GM12878 (cell line): ENCODE measurements around the gene HNRNPM. TPM values are rescaled to one million over a fixed set of nuclear protein-coding genes. Genes with fewer than 3 reads are reported as not detected.

Source experiments
- ATAC-seq: fragments of 200-7000 bp; cut with Tn5 transposase; 3 replicates; pipeline ENCODE4 v1.9.1; 2020; ENCODE audit warnings: mild to moderate bottlenecking, moderate library complexity
- BruUV-seq: library from RNA; stranded (reverse); fragments of 400-500 nt; replicated peaks from 2 replicates; lab custom pipeline; 2021; lab: Mats Ljungman, UMichigan
- CTCF ChIA-PET: fragments of 300-600 bp; sonication (Branson Sonifier 250); formaldehyde crosslinking; extraction: SDS; loops from one replicate; lab custom pipeline; 2021; ENCODE audit warnings: inconsistent platforms; lab: Yijun Ruan, JAX
- POLR2A ChIA-PET: fragments of 350-600 bp; formaldehyde crosslinking; extraction: SDS; loops from one replicate; lab custom pipeline; 2021; ENCODE audit warnings: inconsistent platforms; lab: Charles Lee
- RAD21 ChIA-PET: fragments of 300-600 bp; sonication (Branson Sonifier 250); formaldehyde crosslinking; loops from one replicate; lab custom pipeline; 2023; ENCODE audit warnings: antibody characterized with exemption; ENCODE audit not compliant: unreplicated experiment; lab: Charles Lee
- SMC1A ChIA-PET: fragments of 300-600 bp; sonication (Branson Sonifier 250); formaldehyde crosslinking; loops from one replicate; lab custom pipeline; 2023; ENCODE audit not compliant: unreplicated experiment, uncharacterized antibody; lab: Charles Lee
- DNase-seq: peaks from one replicate; pipeline ENCODE4 v3.0.0-alpha.2; 2011; ENCODE audit warnings: low read depth, low spot score
- FAIRE-seq: peaks from 3 replicates; lab custom pipeline; 2011; peaks lifted over from hg19 to GRCh38; lab: Jason Lieb, UNC
- H2AFZ ChIP-seq: 2 replicates; pipeline ENCODE4 v1.6.0; 2011; ENCODE audit warnings: low read depth, low read length, control low read depth; ENCODE audit not compliant: control insufficient read depth
- H3K27ac ChIP-seq: 2 replicates; pipeline ENCODE4 v1.5.1; 2011; ENCODE audit warnings: control low read depth; ENCODE audit not compliant: control insufficient read depth, insufficient read depth
- H3K27me3 ChIP-seq, 2 experiments: replicated peaks in 1 of 2; 2 replicates each; pipeline versions ENCODE4 v1.6.0 to v1.6.1; 2011; ENCODE audit warnings: low read length in 1 of 2; ENCODE audit not compliant: control insufficient read depth in 2 of 2, insufficient read depth in 2 of 2
- H3K36me3 ChIP-seq, 2 experiments: 2 replicates each; pipeline ENCODE4 v1.5.1; 2011; ENCODE audit warnings: low read length in 1 of 2; ENCODE audit not compliant: control insufficient read depth in 2 of 2, insufficient read depth in 2 of 2
- H3K4me1 ChIP-seq: 2 replicates; pipeline ENCODE4 v1.6.1; 2011; ENCODE audit warnings: mild to moderate bottlenecking, low read length, moderate library complexity, mixed read lengths; ENCODE audit not compliant: control insufficient read depth, insufficient read depth
- H3K4me2 ChIP-seq: 2 replicates; pipeline ENCODE4 v1.6.0; 2011; ENCODE audit warnings: control low read depth; ENCODE audit not compliant: control insufficient read depth, insufficient read depth
- H3K4me3 ChIP-seq: fragments of 200-600 bp; sonication (generic); 2 replicates; pipeline ENCODE4 v1.5.1; 2016
- H3K79me2 ChIP-seq: 2 replicates; pipeline ENCODE4 v1.6.0; 2011; ENCODE audit warnings: low read length; ENCODE audit not compliant: control insufficient read depth, insufficient read depth
- H3K9ac ChIP-seq: 2 replicates; pipeline ENCODE4 v1.8.0; 2011; ENCODE audit warnings: low read length, control low read depth, mixed read lengths; ENCODE audit not compliant: control insufficient read depth, insufficient read depth
- H3K9me3 ChIP-seq: replicated peaks from 3 replicates; pipeline ENCODE4 v1.5.1; 2011; ENCODE audit warnings: mild to moderate bottlenecking, low read length; ENCODE audit not compliant: control insufficient read depth, insufficient read depth
- H4K20me1 ChIP-seq: 2 replicates; pipeline ENCODE4 v1.6.0; 2011; ENCODE audit not compliant: control insufficient read depth, insufficient read depth
- CBFB ChIP-seq: IDR thresholded peaks from 2 replicates; pipeline ENCODE4 v1.6.1; 2016; ENCODE audit warnings: antibody characterized with exemption, low read depth
- CBX5 ChIP-seq: sonication (generic); IDR thresholded peaks from 2 replicates; pipeline ENCODE4 v1.6.1; 2016; ENCODE audit warnings: low read depth, moderate library complexity, mild to moderate bottlenecking, inconsistent platforms
- CEBPB ChIP-seq, 2 experiments: fragments of 150-350 bp in 1 of 2; IDR thresholded peaks; 2 replicates each; pipeline ENCODE4 v1.6.1; 2012 to 2014; ENCODE audit warnings: low read depth in 2 of 2, low read length in 2 of 2, borderline replicate concordance in 1 of 2, inconsistent platforms in 1 of 2
- FOS ChIP-seq: IDR thresholded peaks from 3 replicates; pipeline ENCODE4 v1.6.1; 2011; ENCODE audit warnings: borderline replicate concordance; ENCODE audit not compliant: insufficient read length; ENCODE audit errors: extremely low read depth
- LARP7 ChIP-seq: fragments of 450-650 bp; IDR thresholded peaks from 2 replicates; pipeline ENCODE4 v1.6.1; 2017; ENCODE audit warnings: mild to moderate bottlenecking
- MEF2B ChIP-seq: fragments of 450-650 bp; IDR thresholded peaks from 2 replicates; pipeline ENCODE4 v1.6.1; 2018; ENCODE audit warnings: mild to moderate bottlenecking, moderate library complexity; ENCODE audit not compliant: partially characterized antibody, poor library complexity, severe bottlenecking
- NBN ChIP-seq: fragments of 450-650 bp; IDR thresholded peaks from 2 replicates; pipeline ENCODE4 v1.6.1; 2016
- NR2C1 ChIP-seq: fragments of 450-650 bp; IDR thresholded peaks from 2 replicates; pipeline ENCODE4 v1.6.1; 2017; ENCODE audit warnings: antibody characterized with exemption, mild to moderate bottlenecking, moderate library complexity
- POLR2AphosphoS5 ChIP-seq: IDR thresholded peaks from 2 replicates; pipeline ENCODE4 v1.6.1; 2011; ENCODE audit warnings: mild to moderate bottlenecking, low read length, inconsistent platforms
- SRF ChIP-seq, 2 experiments: IDR thresholded peaks; 2 replicates each; pipeline ENCODE4 v1.6.1; 2011; ENCODE audit warnings: low read depth in 2 of 2, low read length in 2 of 2, mild to moderate bottlenecking in 1 of 2, moderate library complexity in 1 of 2
- SUPT20H ChIP-seq: IDR thresholded peaks from 2 replicates; pipeline ENCODE4 v1.6.1; 2011; ENCODE audit warnings: low read depth, mild to moderate bottlenecking, low read length, moderate library complexity, borderline replicate concordance; ENCODE audit not compliant: control insufficient read depth
- ZNF207 ChIP-seq: fragments of 450-650 bp; IDR thresholded peaks from 2 replicates; pipeline ENCODE4 v1.6.1; 2014; ENCODE audit warnings: antibody characterized with exemption, mild to moderate bottlenecking, borderline replicate concordance
- ZNF274 ChIP-seq: IDR thresholded peaks from one replicate; pipeline ENCODE4 v1.8.0; 2011; ENCODE audit not compliant: insufficient read length, insufficient read depth
- WGBS: methylation state at CpG from one replicate; pipeline ENCODE4 v1.1.6; 2016; ENCODE audit warnings: low lambda C conversion rate; ENCODE audit not compliant: insufficient replicate concordance, insufficient coverage; ENCODE audit errors: missing lambda C conversion rate; 5-methylcytosine and 5-hydroxymethylcytosine counted together
- in situ Hi-C: fragments of 300-500 bp; cut with MboI; formaldehyde crosslinking; loops from 9 replicates; pipeline ENCODE4 v1.14.3; 2018; ENCODE audit warnings: mixed read lengths
- intact Hi-C: fragments of 100-400 bp; cut with micrococcal nuclease; formaldehyde crosslinking; loops from one replicate; pipeline ENCODE4 v1.14.2; 2022; ENCODE audit not compliant: unreplicated experiment
- polyA plus RNA-seq, 11 experiments: library from polyadenylated mRNA; depleted of rRNA in 4 of 11; unstranded in 6 of 11; stranded (reverse) in 5 of 11; fragments of >200 nt; fragmentation: Nextera tagmentation in 4 of 11; fragmentation: Illumina TruSeq in 1 of 11; extraction: Ambion mirVana in 4 of 11; extraction: Trizol in 1 of 11; gene quantifications; 1 replicate in 1 of 11; 2 replicates in 10 of 11; pipeline versions ENCODE4 v1.2.1 to v1.2.3, GENCODE V29; 2011 to 2016; ENCODE audit warnings: inconsistent platforms in 2 of 11, missing spikeins in 2 of 11, low read depth in 1 of 11
- total RNA-seq, 4 experiments: library from RNA; depleted of rRNA in 3 of 4; stranded (reverse); fragments of >200 nt in 3 of 4; fragmentation: Illumina TruSeq in 1 of 4; extraction: Trizol in 1 of 4; gene quantifications; 2 replicates each; pipeline versions ENCODE4 v1.2.1 to v1.2.3, GENCODE V29; 2013 to 2021
- TF ChIP-seq, protein P1 (sequence below): IDR thresholded peaks from 2 replicates; pipeline ENCODE4 v1.6.1; 2011; ENCODE audit warnings: low read depth, mild to moderate bottlenecking, low read length, moderate library complexity, borderline replicate concordance; ENCODE audit errors: extremely low read depth
- TF ChIP-seq, protein P2 (sequence below): fragments of 150-350 bp; IDR thresholded peaks from 2 replicates; pipeline ENCODE4 v1.6.1; 2014; ENCODE audit warnings: mild to moderate bottlenecking, low read depth, low read length
- TF ChIP-seq, protein P3 (sequence below): fragments of 450-650 bp; IDR thresholded peaks from 2 replicates; pipeline ENCODE4 v1.6.1; 2018; ENCODE audit warnings: mild to moderate bottlenecking, low read depth, moderate library complexity; ENCODE audit not compliant: partially characterized antibody
- TF ChIP-seq, protein P4 (sequence below): IDR thresholded peaks from 2 replicates; pipeline ENCODE4 v1.6.1; 2012; ENCODE audit warnings: mild to moderate bottlenecking, low read depth, low read length

The HNRNPM gene
- total and polyA plus RNA-seq, 10 of the 15 experiments (the other 5 are each of a cell fraction or from before 2014, with no cell fraction given) = 14.3 to 415 (median 198) TPM

DNA sequence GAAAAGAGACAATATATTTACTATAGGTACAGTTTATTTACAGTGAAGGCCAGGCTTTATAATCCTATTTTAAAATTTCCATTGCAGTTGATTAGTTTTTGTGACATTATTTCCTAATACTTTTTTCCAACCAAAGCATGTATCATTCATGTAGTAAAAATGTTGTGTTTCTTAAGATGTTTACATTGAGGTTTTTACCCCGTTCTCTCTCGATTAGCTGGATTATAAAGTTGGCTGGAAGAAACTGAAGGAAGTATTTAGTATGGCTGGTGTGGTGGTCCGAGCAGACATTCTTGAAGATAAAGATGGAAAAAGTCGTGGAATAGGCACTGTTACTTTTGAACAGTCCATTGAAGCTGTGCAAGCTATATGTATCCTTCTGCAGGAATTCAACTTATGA is 21.2 kb downstream of the HNRNPM start:
- no peaks in the 10 kb centered on the region; the same call in 1 of the 2 replicates for H3K4me1 ChIP-seq
- BruUV-seq = no TSS peak
- POLR2A ChIA-PET = no interaction called here
- peaks cover 45 to 56% of the 10 kb centered on the region in 2 experiments for H3K36me3 ChIP-seq
- intact Hi-C loops = no loop called here
- no peaks in the 10 kb centered on the region for H3K9me3 ChIP-seq
- H3K4me2 ChIP-seq = no peak overlapping the region
- peaks cover 15% of the 10 kb centered on the region for H4K20me1 ChIP-seq
- H3K27ac ChIP-seq = no peak overlapping the region
- RAD21 ChIA-PET = no interaction called here
- no peak overlapping the region for H3K9ac ChIP-seq
- no peaks in the 10 kb centered on the region for H3K27me3 ChIP-seq
- DNase-seq = no peak
- no peak overlapping the region for H3K4me3 ChIP-seq
- ATAC-seq = no peak
- SMC1A ChIA-PET = interaction anchor here (2.7 kb wide), 1 partner anchor 18 kb away, joined by 8 read pairs; no protein-coding TSS in a partner anchor
- 80% methylated on average over 4 of the region's 4 CpGs for WGBS
- CTCF ChIA-PET = interaction anchor here (1.4 kb wide), 1 partner anchor 114 kb away, joined by 3 read pairs; no protein-coding TSS in a partner anchor
- no peak for FAIRE-seq
- peaks cover 34% of the 10 kb centered on the region for H3K79me2 ChIP-seq
- in situ Hi-C loops = no loop called here
- H2AFZ ChIP-seq = no peak overlapping the region
- TF ChIP-seq MEF2B (no peak), NR2C1 (no peak), FOS (no peak), SUPT20H (no peak), POLR2AphosphoS5 (no peak), ZNF274 (no peak), NBN (no peak), LARP7 (no peak), CEBPB (IDR thresholded peaks at IDR 0.05; ENCODE audit: borderline replicate concordance in 1 of 2, low read depth in 2 of 2, low read length in 2 of 2) (no peak), CBX5 (no peak), ZNF207 (no peak), SRF (IDR thresholded peaks at IDR 0.05; ENCODE audit: low read depth in 2 of 2, low read length in 2 of 2) (no peak), CBFB (no peak)
- TF ChIP-seq, protein P1, sequence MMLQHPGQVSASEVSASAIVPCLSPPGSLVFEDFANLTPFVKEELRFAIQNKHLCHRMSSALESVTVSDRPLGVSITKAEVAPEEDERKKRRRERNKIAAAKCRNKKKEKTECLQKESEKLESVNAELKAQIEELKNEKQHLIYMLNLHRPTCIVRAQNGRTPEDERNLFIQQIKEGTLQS = no peak
- TF ChIP-seq, protein P2, sequence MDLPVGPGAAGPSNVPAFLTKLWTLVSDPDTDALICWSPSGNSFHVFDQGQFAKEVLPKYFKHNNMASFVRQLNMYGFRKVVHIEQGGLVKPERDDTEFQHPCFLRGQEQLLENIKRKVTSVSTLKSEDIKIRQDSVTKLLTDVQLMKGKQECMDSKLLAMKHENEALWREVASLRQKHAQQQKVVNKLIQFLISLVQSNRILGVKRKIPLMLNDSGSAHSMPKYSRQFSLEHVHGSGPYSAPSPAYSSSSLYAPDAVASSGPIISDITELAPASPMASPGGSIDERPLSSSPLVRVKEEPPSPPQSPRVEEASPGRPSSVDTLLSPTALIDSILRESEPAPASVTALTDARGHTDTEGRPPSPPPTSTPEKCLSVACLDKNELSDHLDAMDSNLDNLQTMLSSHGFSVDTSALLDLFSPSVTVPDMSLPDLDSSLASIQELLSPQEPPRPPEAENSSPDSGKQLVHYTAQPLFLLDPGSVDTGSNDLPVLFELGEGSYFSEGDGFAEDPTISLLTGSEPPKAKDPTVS = no peak
- TF ChIP-seq, protein P3, sequence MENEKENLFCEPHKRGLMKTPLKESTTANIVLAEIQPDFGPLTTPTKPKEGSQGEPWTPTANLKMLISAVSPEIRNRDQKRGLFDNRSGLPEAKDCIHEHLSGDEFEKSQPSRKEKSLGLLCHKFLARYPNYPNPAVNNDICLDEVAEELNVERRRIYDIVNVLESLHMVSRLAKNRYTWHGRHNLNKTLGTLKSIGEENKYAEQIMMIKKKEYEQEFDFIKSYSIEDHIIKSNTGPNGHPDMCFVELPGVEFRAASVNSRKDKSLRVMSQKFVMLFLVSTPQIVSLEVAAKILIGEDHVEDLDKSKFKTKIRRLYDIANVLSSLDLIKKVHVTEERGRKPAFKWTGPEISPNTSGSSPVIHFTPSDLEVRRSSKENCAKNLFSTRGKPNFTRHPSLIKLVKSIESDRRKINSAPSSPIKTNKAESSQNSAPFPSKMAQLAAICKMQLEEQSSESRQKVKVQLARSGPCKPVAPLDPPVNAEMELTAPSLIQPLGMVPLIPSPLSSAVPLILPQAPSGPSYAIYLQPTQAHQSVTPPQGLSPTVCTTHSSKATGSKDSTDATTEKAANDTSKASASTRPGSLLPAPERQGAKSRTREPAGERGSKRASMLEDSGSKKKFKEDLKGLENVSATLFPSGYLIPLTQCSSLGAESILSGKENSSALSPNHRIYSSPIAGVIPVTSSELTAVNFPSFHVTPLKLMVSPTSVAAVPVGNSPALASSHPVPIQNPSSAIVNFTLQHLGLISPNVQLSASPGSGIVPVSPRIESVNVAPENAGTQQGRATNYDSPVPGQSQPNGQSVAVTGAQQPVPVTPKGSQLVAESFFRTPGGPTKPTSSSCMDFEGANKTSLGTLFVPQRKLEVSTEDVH = no peak
- TF ChIP-seq, protein P4, sequence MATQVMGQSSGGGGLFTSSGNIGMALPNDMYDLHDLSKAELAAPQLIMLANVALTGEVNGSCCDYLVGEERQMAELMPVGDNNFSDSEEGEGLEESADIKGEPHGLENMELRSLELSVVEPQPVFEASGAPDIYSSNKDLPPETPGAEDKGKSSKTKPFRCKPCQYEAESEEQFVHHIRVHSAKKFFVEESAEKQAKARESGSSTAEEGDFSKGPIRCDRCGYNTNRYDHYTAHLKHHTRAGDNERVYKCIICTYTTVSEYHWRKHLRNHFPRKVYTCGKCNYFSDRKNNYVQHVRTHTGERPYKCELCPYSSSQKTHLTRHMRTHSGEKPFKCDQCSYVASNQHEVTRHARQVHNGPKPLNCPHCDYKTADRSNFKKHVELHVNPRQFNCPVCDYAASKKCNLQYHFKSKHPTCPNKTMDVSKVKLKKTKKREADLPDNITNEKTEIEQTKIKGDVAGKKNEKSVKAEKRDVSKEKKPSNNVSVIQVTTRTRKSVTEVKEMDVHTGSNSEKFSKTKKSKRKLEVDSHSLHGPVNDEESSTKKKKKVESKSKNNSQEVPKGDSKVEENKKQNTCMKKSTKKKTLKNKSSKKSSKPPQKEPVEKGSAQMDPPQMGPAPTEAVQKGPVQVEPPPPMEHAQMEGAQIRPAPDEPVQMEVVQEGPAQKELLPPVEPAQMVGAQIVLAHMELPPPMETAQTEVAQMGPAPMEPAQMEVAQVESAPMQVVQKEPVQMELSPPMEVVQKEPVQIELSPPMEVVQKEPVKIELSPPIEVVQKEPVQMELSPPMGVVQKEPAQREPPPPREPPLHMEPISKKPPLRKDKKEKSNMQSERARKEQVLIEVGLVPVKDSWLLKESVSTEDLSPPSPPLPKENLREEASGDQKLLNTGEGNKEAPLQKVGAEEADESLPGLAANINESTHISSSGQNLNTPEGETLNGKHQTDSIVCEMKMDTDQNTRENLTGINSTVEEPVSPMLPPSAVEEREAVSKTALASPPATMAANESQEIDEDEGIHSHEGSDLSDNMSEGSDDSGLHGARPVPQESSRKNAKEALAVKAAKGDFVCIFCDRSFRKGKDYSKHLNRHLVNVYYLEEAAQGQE = no peak
